SK-N-DZ (cell line): ENCODE data around the gene HECTD1.
"Not testable (repeated sequence)": the region's sequence is repeated elsewhere in the genome, so short reads cannot be mapped to it uniquely, and the experiment has no call there.

Source experiments
- DNase-seq: peaks from one replicate; pipeline ENCODE4 v3.0.0-alpha.2; 2015; ENCODE audit warnings: low spot score

Gene HECTD1

GRCh38 chr14:31154956-31155355 is 52.6 kb downstream of the HECTD1 start:
- DNase-seq: no peak

GRCh38 chr14:31142455-31143087 is 65.0 kb downstream of the HECTD1 start:
- DNase-seq: no peak

GRCh38 chr14:31139301-31139847 is 68.2 kb downstream of the HECTD1 start:
- DNase-seq: no peak

DNA sequence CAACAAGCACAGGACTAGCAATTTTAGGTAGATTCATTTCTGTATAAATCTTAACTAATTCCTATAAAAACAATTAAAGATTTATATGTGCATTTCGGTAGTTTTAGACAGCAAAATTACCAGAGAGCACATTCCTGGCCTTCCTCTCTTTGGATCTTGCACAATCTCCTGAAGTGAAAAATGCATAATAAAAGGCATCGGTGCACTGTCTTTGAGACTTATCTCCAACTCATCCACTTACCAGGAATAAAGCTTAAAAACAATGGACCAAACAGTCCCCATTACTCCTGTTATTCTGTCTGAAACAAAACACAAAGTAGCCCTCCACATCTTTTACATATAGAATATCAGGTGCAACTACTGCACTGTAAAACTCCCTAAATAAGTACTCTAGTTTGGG is 69.3 kb downstream of the HECTD1 start:
- DNase-seq: no peak

- no peak for DNase-seq
Observed at GRCh38 chr14:31137214-31137889, 70.2 kb downstream of the HECTD1 start.

DNA sequence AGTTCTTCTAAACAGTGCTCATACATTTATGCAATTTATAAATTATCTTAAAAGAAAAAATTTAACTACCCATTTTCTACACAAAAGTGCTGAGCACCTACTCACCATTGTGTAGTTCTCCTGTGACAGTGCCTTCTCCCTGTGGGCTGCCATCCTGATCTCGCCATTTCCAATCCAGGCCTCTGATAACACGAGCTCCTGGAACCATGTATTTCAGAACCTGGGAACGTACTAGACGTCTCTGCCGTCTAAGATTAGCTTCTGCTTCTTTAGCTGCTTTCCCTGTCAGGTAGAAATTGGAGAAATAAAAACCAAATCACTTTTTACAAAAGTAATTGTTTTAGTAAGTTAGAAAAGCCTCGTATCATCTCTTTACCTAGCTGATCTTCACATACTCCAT is 74.5 kb downstream of the HECTD1 start:
- DNase-seq: no peak

GRCh38 chr14:31128601-31129526 is 78.7 kb downstream of the HECTD1 start:
- no peak for DNase-seq

- no peak for DNase-seq
Observed at GRCh38 chr14:31127690-31128089, 79.9 kb downstream of the HECTD1 start.

DNA sequence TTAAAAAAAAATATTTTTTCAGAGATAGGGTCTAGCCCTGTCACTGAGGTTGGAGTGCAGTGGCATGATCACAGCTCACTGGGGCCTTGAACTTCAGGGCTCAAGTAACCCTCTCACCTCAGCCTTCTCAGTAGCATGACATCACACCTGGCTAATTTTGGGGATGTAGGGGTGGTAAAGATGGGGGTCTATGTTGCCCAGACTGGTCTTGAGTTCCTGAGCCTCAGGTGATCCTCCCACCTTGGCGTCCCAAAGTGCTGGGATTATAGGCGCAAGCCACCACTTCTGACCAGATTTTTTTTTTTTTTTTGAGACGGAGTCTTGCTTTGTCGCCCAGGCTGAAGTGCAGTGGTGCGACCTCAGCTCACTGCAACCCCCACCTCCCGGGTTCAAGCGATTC is 80.9 kb downstream of the HECTD1 start:
- no peak for DNase-seq

DNA sequence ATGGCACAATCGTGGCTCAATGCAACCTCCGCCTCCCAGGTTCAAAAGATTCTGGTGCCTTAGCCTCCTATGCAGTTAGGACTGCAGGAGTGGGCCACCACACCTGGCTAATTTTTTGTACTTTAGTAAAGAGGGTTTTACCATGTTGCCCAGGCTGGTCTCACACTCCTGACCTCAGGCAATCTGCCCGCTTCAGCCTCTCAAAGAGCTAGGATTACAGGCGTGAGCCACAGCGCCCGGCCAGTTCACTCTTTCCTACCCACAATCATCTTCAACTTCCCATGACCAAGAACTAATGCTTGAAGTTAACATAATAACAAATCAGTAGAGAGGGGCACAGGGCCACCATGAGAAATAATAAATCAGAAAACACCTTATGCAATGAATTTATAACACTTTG is 82.4 kb downstream of the HECTD1 start:
- no peak for DNase-seq

DNA sequence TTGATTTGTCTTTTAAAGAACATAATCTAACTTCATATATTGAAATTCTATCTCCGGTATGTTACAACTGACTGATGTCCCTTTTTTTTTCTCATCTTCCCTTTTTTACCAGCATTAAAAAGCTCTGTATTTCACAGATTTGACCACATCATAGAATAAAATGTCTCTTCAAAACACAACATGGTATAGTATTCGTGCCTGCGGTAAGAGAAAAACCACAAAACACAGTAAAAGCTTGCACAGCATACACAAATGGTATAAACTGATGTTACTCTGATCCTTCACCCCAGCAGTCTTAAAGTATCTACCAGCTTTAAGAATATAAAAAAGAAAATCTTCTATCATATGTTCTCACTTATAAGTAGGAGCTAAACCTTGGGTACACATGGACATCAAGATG is 83.4 kb downstream of the HECTD1 start:
- no peak for DNase-seq

- no peak for DNase-seq
Observed at GRCh38 chr14:31122921-31123320, 84.7 kb downstream of the HECTD1 start.

GRCh38 chr14:31122098-31122611 is 85.4 kb downstream of the HECTD1 start:
- no peak for DNase-seq

- DNase-seq: no peak
Observed at GRCh38 chr14:31118892-31119291, 88.7 kb downstream of the HECTD1 start.

DNA sequence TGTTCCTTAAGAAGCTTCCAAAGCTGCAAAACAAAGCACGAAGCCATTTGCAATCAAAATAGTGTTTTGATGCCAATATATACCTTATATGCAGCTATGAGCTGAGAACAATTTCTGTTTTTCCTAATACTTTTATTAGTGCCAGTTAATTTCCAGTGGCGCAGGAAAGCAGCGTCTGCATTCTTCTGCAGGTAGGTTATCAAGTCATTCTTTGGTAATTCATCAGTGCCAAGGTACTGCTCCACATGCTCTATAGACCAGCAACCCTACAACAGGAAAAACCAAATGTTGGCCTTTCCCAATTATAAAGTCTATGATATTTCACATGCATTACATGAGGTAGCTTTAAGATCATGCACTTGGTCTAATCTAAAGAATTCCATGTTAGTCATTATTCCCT is 93.8 kb downstream of the HECTD1 start:
- DNase-seq: no peak

GRCh38 chr14:31110872-31111271 is 96.7 kb downstream of the HECTD1 start:
- no peak for DNase-seq

- DNase-seq: no peak
Observed at GRCh38 chr14:31109257-31109656, 98.3 kb downstream of the HECTD1 start.

DNA sequence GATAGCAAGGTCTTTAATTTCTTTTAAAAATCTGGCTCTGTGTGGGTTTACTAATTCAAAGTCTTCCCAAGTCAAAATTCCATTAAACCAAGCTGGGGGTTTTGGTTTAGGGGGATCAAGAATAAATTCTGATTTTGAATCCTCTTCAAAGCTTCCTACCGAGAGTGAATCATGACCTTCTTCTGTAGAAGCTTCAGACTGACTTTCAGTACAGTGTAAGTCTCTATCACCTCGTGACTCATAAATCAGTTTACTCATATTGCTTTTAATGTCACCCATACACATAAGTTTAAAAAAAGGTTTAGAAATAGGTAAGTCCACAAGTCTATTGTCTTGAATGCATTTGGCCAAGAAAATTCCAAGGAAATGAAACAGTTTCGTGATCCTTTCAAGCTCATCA is 100.8 kb downstream of the HECTD1 start:
- DNase-seq: no peak

DNA sequence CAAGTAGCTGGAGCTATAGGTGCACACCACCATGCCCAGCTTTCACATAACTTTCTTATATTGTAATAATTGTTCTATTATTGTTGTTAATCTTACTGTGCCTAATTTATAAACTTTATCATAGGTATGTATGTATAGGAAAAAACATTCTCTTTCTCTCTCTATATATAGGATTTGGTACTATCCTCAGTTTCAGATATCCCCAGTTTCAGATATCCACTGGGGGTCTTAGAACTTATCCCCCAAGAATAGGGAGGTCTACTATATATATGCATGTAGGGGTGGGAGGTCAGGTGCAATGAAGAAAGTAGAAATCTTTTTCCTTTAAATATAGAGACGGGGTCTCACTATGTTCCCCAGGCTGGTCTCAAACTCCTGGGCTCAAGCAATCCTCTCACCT is 110.5 kb downstream of the HECTD1 start:
- no peak for DNase-seq

GRCh38 chr14:31096255-31096654 is 111.3 kb downstream of the HECTD1 start:
- DNase-seq: no peak

DNA sequence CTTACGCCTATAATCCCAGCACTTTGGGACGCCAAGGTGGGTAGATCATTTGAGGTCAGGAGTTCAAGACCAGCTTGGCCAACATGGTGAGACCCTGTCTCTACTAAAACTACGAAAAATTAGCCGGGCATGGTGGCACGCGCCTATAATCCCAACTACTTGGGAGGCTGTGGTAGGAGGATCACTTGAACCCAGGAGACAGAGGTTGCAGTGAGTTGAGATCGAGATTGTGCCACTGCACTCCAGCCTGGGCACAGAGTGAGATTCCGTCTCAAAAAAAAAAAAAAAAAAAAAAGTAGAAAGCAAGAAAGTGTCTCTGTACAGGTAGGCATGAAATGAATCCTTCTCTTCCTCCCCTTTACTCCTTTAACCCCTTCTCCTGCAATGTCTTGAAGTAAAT is 111.8 kb downstream of the HECTD1 start:
- DNase-seq: not testable (repeated sequence)
